Suppressor macrophage treated with lipopolysaccharide for 1 hour (primary cell): Measurements from ENCODE around the gene ABCA4.

Experiments
- DNase-seq, 3 donors: peaks; one replicate each; pipeline ENCODE4 v3.0.0-alpha.2; 2020 to 2022

The ABCA4 gene

GRCh38 chr1:94121411-94121821, 468 bp upstream of the ABCA4 start:
- no peak for DNase-seq

- DNase-seq = no peak
These were observed 412 bp downstream of the ABCA4 start for GRCh38 chr1:94120570-94120901.

GRCh38 chr1:94119796-94120569, 965 bp downstream of the ABCA4 start:
- peak in 1 of 3 donors; percentile 18 for DNase-seq

GRCh38 chr1:94119306-94119705, 1.6 kb downstream of the ABCA4 start:
- no peak for DNase-seq

- no peak for DNase-seq
These were observed 2.5 kb downstream of the ABCA4 start for GRCh38 chr1:94118471-94118870.

GRCh38 chr1:94118013-94118412, 2.9 kb downstream of the ABCA4 start:
- DNase-seq = no peak

GRCh38 chr1:94117259-94117851, 3.6 kb downstream of the ABCA4 start:
- DNase-seq = no peak

GRCh38 chr1:94115900-94116436, 5.0 kb downstream of the ABCA4 start:
- no peak for DNase-seq

GRCh38 chr1:94115254-94115899, 5.6 kb downstream of the ABCA4 start:
- no peak for DNase-seq

- no peak for DNase-seq
These were observed 7.2 kb downstream of the ABCA4 start for GRCh38 chr1:94113589-94114226.

GRCh38 chr1:94111879-94112278, 9.1 kb downstream of the ABCA4 start:
- no peak for DNase-seq

- DNase-seq = no peak
These were observed 9.8 kb downstream of the ABCA4 start for GRCh38 chr1:94110946-94111740.

GRCh38 chr1:94110021-94110761, 10.8 kb downstream of the ABCA4 start:
- DNase-seq = no peak

GRCh38 chr1:94109478-94109877, 11.5 kb downstream of the ABCA4 start:
- no peak for DNase-seq

- DNase-seq = no peak
These were observed 13.8 kb downstream of the ABCA4 start for GRCh38 chr1:94107141-94107540.

- DNase-seq = no peak
These were observed 14.2 kb downstream of the ABCA4 start for GRCh38 chr1:94106716-94107115.

- DNase-seq = peak; percentile 53 to 72 (median 65)
These were observed 14.9 kb downstream of the ABCA4 start for GRCh38 chr1:94105957-94106529.

GRCh38 chr1:94105581-94105952, 15.4 kb downstream of the ABCA4 start:
- no peak for DNase-seq

- DNase-seq = no peak
These were observed 16.0 kb downstream of the ABCA4 start for GRCh38 chr1:94104776-94105580.

GRCh38 chr1:94104127-94104684, 16.7 kb downstream of the ABCA4 start:
- DNase-seq = no peak
